ENCODE results near the gene COMMD3. TPM values are rescaled to one million over a fixed set of nuclear protein-coding genes. Genes with fewer than 3 reads are reported as not detected.

The COMMD3 gene
- total RNA-seq, 1 donor from 2014 or later, result 71.6 TPM

- DNase-seq (ENCODE audit: low spot score), result no peak
- intact Hi-C loops (cut with DNase I), result no loop called here
Observed at GRCh38 chr10:22333167-22333974, 17.2 kb downstream of the COMMD3 start.

DNA sequence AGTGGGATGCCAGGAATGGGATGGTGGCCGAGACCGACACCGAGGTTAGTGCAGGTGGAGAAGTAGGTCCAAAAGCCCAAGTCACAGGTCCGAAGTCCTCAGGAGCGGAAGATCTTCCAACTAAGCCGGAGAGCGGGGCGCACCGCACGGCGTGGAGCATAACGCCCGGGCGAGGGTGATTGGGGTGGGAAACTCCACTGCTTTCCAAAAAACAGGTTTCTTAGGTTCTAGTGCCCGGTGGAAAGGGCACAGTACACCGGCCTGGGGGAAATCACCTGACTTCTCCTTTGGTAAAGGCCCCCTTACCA, 17.7 kb downstream of the COMMD3 start:
- intact Hi-C loops (cut with DNase I), result no loop called here
- DNase-seq (ENCODE audit: low spot score), result no peak

DNA sequence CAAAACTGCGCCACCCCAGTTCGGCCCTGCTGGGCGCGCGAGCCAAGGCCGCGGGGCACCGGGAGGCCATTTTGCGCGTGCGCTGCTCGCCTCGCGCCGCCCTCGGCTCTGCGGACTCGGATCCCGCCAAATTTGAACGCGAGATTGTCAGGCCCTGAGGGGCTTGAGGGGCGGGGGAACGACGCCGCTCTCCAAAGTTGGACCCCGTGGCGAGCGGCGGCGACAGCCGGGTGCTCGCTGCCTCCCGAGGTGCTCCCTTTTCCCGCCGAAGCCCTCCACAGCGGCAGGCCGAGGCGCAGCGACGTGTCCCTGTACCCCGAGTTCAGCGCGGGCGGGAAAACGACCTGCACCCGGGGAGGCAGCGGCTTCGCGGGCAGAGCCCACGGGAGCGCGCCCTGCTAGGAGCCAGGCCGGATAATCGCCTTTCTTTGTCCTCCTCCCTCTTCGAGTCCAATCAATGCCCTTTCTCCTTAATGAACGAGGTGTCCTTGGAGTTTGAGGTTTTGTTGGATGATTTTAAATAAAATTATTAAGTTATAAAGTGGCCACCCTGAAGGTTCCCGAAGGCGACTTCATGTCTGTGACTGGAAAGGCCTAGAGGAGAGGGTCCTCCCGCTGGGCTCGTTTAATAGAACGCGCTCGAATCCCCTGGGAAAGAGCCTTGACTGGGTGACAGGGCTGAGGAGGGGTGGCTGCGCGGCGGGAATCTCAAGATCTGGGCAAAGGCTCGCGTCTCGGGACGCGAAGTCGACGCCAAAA, 18.4 kb downstream of the COMMD3 start:
- intact Hi-C loops (cut with DNase I), result no loop called here
- no peak for DNase-seq (ENCODE audit: low spot score)

- peak; percentile 78 for DNase-seq (ENCODE audit: low spot score)
- intact Hi-C loops (cut with DNase I), result no loop called here
Observed at GRCh38 chr10:22335173-22335933, 19.2 kb downstream of the COMMD3 start.

DNA sequence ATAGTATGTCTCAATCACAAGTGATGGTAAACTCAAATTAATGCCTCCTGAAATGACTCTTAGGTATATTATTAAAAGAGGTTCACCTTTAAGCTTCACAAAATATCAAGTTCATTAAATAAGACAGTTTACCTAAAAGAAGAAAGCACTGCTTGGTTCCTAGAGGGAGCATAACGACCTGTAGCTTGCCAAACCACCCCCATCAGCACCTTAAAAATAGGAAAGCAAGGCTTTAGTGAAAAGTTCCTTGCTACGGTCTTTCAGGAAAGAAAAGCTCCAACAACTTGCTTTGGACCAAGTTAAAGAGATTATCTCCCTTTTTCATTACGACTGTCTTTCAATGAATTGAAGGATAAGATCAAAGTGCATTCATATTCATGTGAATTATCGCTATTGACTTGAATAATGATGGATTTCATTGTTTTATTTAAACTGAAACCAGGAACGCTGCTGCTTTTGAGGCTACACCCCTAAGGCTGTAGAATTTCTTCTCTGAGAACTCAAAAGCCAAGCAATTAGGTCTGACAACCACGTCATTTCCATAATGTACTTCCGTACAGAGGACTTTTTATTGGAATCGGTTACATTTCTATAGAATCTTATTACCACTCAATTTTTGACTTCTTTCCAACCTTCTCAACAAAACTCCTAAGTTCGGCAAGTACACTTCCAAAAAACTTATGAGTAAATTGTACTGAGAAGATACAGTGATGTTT, 22.2 kb downstream of the COMMD3 start:
- intact Hi-C loops (cut with DNase I), result no loop called here
- DNase-seq (ENCODE audit: low spot score), result no peak

DNA sequence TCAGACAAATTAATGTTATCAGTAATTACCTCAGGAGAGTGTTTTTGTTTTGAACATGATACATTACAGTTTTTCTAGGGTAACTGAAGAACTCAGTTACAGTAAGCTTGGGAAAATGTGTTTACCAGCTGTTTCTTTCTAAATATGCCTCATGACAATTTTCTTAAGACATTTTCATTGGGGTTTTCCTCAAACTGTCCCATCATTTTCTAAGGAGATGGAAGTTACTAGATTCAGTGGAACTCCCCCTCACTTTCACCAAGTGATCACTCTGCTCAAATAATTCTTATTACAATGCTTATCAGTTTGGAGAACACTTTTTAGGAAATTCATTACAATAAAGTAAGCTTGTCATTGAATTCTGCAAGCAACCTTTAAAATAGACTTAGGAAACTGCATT, 22.7 kb downstream of the COMMD3 start:
- intact Hi-C loops (cut with DNase I), result no loop called here
- DNase-seq (ENCODE audit: low spot score), result no peak

- DNase-seq (ENCODE audit: low spot score), result no peak
- intact Hi-C loops (cut with DNase I), result loop anchor here (2.0 to 5.0 kb wide), 4 partner anchors 15 to 338 kb away; partner anchors contain the start of gene DNAJC1
Observed at GRCh38 chr10:22339761-22340328, 23.7 kb downstream of the COMMD3 start.

GRCh38 chr10:22340329-22341189, 24.4 kb downstream of the COMMD3 start:
- peak; percentile 87 for DNase-seq (ENCODE audit: low spot score)
- intact Hi-C loops (cut with DNase I), result loop anchor here (2.0 to 5.0 kb wide), 4 partner anchors 16 to 338 kb away; partner anchors contain the start of gene DNAJC1

DNA sequence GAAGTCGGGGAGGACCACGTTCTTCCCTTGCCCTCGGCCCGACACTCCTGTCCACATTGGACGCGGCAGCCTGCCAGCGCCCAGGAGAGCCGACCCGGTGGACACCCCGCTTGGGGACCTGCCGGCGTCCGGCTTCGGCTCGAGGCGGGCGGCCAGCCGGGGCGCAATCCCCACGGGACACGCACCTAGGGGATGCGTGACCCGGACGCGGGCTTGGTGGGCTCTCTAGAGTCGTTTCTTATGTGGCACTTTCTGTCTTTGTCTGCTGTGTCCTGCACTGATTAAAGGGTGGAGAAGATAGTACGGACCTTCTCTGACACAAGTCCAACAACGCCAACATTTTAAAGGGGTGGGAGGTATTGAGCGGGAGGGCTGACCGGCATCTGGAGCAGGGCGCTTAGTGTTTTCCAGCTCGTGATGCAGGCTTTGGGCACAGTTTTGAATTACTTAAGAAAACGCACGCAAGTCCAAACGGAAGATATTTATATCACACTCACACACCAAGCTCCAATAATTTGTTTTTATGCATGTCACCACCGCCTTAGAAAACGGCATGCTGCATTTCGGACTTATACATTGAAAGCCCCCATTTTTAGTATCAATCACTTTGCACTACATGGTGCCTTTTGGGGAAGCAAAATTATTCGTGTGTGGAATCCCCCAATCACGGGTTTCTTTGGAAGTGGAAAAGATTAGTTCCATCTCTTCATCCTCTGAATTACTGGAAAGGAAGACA, 25.2 kb downstream of the COMMD3 start:
- intact Hi-C loops (cut with DNase I), result loop anchor here (2.0 to 5.0 kb wide), 4 partner anchors 17 to 339 kb away; partner anchors contain the start of gene DNAJC1
- no peak for DNase-seq (ENCODE audit: low spot score)

DNA sequence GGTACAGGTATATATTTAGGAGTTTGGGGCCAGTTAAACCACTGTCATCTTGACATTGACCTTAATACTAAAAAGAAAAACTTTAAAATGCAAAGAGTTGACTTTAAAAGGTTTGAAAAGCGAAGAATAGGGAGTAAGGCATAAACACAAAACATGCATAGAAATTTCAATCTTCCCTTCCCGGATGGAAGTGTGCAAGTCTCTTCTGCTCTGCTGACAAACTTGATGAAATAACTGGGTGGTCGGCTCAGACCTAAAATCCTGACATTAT, 25.7 kb downstream of the COMMD3 start:
- intact Hi-C loops (cut with DNase I), result loop anchor here (2.0 to 5.0 kb wide), 4 partner anchors 17 to 340 kb away; partner anchors contain the start of gene DNAJC1
- DNase-seq (ENCODE audit: low spot score), result no peak

- DNase-seq (ENCODE audit: low spot score), result no peak
- intact Hi-C loops (cut with DNase I), result loop anchor here (5.0 kb wide), 2 partner anchors 90 to 340 kb away; partner anchors contain the start of gene DNAJC1
Observed at GRCh38 chr10:22342421-22342820, 26.2 kb downstream of the COMMD3 start.

DNA sequence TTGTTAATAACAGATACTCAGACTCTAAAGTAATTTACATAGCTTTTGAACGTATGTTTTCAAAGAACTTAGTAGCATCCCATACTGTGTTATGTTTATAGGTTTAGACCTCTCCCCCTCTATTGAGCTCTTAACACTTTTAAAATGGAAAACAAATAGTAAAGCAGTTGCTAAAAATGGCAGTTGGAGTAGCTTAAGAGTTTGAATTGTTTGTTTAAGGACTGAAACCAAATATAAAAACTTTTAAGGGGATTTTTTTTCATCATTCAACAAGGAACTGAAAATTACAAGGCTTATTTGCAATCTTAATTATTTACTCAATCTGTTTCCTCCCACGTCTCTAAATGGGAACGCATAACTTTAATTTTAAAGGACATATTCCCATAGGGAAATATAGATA, 27.5 kb downstream of the COMMD3 start:
- intact Hi-C loops (cut with DNase I), result loop anchor here (5.0 kb wide), 2 partner anchors 91 to 341 kb away; partner anchors contain the start of gene DNAJC1

DNA sequence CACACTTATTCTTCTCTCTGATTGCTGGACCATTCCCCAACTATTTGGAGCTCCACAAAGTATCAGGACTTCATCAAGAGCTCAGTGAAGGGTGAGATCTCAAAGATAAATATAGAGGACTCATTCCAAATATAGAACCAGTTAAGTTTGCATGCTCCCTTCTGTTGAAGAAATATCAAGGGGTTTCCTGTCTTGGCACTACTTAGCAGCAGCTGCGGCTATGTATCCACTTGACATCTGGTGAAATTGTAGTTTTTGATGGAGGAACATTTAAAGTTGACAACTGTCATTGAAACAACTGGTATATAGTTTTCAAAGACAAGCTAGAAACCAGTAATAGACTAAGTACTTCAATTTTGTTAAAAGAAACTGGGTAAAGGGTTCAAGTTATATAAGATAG, 28.1 kb downstream of the COMMD3 start:
- DNase-seq (ENCODE audit: low spot score), result no peak
- intact Hi-C loops (cut with DNase I), result loop anchor here (5.0 kb wide), 2 partner anchors 92 to 342 kb away; partner anchors contain the start of gene DNAJC1

More for the DNA sequence above, 27.5 kb downstream of the COMMD3 start:
- DNase-seq (ENCODE audit: low spot score), result no peak

DNA sequence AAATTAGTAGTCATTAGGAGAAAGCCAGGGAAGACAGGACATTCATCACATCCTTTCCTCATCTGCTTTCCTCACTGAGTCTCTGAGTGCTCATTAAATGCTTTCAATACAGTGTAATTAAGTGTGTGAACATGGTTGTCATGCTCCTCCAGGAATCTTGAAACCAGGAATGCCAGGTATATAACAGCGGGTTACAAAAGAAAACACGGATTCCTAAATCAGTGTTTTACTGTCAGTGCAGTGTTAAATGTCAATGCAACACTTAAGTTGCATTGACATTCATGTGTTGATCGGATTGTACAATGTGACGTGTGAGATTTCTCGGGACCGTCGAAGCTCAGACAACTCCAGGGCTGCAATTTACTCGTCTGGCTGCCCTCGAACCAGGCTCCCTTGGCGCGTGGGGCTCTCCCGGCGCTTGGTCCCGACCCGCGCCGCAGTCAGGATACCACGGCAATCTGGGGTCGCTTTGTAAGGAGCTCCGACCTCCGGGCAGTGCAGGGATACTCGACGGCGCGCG, 28.7 kb downstream of the COMMD3 start:
- intact Hi-C loops (cut with DNase I), result loop anchor here (5.0 kb wide), 3 partner anchors 82 to 343 kb away; partner anchors contain the start of gene DNAJC1
- DNase-seq (ENCODE audit: low spot score), result no peak

DNA sequence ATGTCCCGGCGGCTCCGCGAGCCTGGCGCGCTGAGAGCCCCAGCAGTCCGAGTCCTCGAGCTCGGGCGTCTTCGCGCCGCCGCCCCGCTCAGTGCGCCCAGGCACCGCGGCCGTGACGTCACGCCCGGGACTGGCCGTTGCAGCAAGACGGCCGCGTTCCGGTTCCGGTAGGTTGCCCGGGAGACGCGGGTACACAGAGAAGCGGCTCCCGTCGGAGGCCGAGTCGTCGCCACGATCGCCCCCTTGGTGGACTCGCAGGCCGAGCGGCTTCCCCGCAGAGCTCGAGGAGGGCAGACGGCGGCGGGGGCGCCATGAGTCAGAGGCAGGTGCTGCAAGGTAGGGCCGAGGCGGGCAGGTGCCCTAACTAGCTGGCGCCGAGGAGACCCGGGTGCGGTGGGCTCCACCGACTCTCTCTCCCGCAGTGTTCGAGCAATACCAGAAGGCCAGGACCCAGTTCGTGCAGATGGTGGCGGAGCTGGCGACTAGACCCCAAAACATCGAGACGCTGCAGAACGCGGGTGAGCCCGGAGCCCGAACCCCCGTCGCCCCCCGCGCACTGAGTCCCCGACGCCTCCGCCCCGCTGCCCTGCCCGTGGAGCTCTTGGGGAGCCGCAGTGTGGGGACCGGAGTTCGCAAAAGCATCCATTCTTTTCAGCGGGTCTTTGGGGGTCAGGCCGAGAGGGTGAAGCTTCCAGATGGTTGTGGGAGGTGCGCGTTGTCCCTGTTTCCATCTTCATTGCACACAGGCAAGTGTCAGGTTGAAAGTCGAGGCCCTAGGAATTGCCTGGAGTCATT, 29.3 kb downstream of the COMMD3 start, which contains the start of gene SPAG6:
SPAG6 (plus strand) TSS at position 196 of the 795 bp plus-strand sequence; CDS start at position 312, 116 bp downstream.
- intact Hi-C loops (cut with DNase I), result loop anchor here (5.0 kb wide), 1 partner anchor 82 kb away; no protein-coding TSS in a partner anchor

GRCh38 chr10:22346096-22346661, 30.0 kb downstream of the COMMD3 start:
- intact Hi-C loops (cut with DNase I), result loop anchor here (5.0 kb wide), 1 partner anchor 81 kb away; no protein-coding TSS in a partner anchor
- DNase-seq (ENCODE audit: low spot score), result no peak

More for the DNA sequence above, 29.3 kb downstream of the COMMD3 start, which contains the start of gene SPAG6:
- peak; percentile 87 for DNase-seq (ENCODE audit: low spot score)
